Embryonic facial prominence (tissue), 1 donor: ENCODE data around the gene MAML2.
"Not testable (repeated sequence)": the region's sequence is repeated elsewhere in the genome, so short reads cannot be mapped to it uniquely, and the experiment has no call there.

Experiments used
- DNase-seq: peaks from one replicate; pipeline ENCODE4 v3.0.0-alpha.2; 2016; ENCODE audit errors: extremely low spot score

Gene MAML2

GRCh38 chr11:96292291-96293010, 50.5 kb downstream of the MAML2 start:
- no peak for DNase-seq

DNA sequence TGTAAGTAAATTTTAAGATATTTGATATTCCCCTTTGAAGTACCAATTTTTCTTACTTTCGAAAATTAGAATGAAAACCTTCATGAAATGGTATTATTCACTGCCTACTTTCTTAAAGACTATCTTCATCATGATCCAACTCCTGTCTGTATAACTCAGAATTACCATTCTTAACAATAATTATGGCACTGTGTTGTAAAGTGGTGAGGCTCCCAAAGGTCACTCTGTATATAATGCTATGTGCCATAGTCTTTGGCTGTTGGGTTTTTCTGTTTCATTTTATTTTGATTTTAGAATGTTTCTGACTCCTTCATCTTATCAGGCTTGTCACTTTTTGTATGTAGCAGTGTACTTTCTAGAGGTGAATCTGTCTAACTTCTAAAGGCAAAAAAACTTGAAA, 52.4 kb downstream of the MAML2 start:
- no peak for DNase-seq

DNA sequence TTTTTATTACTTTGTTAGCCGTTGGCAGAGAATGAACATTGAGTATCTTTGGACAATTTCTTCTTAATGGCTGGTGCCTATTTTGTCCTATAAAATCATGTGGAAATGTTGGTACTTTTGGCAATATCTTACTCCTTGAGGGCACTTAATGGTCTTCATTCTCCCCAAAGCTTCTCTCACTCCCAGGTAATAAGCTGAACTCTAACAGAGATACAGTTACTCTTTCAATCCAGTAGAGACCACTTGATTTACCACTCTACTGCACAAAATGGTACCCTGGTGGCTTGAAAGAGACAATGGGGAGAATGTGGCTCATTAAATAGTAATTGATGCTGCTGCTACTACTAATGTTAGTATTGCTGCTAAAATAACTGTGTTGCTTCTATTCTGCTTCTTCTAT, 53.0 kb downstream of the MAML2 start:
- no peak for DNase-seq

DNA sequence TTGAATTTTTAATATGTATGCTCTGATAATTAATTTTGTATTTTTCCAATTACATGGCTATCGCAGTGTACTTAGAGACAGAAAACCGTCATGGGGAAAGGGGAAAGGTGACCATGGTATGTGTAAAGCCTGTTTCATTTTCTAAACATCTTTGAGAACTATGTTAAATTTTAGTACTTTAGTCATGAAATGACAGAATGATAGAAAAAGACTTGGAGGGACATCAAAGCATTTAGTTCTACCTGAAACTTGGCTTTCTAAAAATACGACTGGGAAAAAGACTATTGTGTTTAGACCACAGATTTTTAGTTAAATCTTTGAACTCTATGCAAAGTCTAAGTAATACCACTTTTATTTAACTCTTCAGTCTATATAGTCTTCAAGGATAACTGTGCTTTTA, 54.1 kb downstream of the MAML2 start:
- DNase-seq: no peak

- no peak for DNase-seq
Observed at GRCh38 chr11:96287822-96288439, 55.1 kb downstream of the MAML2 start.

DNA sequence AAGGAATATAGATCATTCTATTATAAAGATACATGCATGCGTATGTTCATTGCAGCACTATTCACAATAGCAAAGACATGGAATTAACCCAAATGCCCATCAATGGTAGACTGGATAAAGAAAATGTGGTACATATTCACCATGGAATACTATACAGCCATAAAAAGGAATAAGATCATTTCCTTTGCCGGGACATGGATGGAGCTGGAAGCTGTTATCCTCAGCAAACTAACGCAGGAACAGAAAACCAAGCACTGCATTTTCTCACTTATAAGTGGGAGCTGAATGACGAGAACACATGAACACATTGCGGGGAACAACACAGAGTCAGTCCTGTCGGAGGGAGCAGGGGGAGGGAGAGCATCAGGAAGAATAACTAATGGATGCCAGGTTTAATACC, 57.0 kb downstream of the MAML2 start:
- not testable (repeated sequence) for DNase-seq

GRCh38 chr11:96284917-96285316, 58.1 kb downstream of the MAML2 start:
- DNase-seq: no peak

DNA sequence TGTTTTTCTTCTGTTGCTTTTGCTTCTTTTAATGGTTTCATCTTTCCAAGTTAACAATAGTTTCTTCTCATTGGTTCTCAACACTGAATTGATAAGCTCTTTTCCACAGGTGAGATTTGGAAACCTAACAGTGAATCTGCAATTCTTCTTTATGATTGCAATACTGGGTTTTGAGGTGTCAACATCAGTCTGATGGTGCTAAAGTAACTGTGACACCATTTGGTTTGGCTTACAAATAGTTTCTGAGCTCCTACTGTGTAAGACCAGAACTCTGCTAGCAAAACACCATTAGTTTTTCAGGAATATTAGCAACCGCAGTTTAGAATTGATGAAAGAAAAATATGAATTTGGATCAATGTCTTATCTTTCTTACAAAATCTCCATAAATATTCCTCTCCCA, 58.6 kb downstream of the MAML2 start:
- DNase-seq: no peak

GRCh38 chr11:96282625-96283220, 60.3 kb downstream of the MAML2 start:
- no peak for DNase-seq

GRCh38 chr11:96280444-96280843, 62.6 kb downstream of the MAML2 start:
- no peak for DNase-seq

GRCh38 chr11:96279896-96280290, 63.1 kb downstream of the MAML2 start:
- DNase-seq: no peak

DNA sequence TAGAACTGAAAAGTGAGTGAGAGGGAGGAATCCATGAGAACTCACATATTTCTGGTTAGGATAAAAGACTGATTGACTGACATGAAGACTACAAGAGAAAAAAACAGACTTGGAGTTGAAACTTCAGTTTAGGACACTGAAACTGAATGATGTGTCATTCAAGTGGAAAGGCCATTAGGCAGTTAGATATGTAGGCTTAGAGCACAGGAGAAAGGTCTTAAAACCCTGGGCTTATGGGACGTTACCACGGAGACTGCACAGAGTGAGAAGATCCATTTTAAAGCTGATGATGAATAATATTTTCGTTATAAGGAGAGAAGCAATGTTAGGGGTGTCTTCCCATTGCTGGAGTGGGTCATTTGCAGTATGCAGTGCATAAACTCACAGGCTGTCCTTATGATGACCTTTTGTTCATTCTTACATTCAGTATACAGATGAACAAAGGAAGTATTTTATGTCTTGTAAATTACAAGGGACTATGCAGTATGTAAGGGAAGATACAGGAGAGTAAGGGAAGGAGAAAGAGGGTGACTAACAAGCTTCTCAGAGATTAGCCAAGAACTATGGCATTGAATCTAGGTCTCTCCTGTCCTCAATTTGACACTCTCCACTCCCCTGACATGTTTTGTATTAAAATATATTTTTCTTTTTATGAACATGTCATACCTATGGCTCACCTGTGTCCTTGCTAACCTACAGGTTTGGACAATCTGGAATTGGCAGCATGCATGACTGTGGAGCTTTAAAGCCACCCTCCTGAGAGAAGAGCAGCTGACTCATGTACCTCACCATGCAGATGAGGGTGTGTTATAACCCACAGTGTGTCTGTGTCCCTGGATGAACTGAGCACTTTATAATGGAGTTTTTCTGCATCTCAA, 63.7 kb downstream of the MAML2 start:
- DNase-seq: no peak

DNA sequence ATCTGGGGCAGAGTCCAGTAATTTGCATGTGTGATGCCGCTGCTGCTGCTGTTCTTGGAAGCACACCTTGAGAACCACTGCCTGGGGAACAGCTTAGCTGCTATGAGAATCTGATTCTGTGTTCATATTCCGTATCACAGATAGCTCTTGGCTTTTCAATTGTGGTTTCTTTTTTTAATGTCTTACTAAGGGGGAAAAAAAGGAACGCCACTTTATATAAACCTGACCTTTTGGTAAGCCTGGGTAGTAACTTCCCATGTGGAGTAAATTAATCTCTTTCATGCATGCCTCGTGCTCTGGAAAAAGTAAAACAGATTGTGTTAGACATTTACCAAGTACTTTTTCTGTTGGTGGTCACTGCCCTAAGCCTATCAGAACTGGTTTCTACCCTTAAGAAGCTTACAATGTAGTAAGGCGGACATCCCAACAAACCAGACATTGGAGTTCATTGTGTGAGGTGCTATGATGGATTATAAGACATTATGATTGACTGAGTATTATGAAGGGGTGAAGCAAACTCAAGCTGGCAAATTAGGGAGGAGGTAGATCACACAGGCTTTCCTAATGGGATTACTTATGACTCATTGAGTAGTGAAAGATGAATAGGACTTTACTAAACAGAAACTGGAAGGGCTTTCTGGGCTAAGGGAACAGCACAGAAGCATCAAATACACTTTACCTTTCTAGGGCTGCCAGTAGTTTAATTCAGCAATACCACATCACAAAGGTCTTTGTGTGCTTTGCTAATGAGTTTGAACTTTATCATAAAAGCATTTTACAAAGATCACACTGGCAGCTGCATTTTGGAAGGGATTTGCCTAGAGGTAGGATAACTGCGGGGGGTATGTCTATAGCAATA, 64.7 kb downstream of the MAML2 start:
- DNase-seq: peak; percentile 44

DNA sequence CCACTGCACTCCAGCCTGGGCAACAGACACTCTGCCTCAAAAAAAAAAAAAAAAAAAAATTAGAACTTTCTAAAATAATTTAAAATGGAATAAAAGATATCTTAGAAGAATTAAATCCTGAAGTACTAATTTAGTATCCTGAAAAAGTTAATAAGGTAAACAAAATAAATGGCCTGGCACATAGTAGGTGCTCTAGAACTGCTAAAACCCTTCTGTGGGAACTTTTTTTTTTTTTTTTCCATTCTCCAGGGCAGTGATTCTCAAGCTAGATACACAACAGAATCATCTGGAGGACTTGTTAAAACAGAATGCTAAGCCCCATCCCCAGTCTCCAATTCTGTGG, 65.3 kb downstream of the MAML2 start:
- no peak for DNase-seq

- DNase-seq: no peak
Observed at GRCh38 chr11:96276836-96277235, 66.2 kb downstream of the MAML2 start.

DNA sequence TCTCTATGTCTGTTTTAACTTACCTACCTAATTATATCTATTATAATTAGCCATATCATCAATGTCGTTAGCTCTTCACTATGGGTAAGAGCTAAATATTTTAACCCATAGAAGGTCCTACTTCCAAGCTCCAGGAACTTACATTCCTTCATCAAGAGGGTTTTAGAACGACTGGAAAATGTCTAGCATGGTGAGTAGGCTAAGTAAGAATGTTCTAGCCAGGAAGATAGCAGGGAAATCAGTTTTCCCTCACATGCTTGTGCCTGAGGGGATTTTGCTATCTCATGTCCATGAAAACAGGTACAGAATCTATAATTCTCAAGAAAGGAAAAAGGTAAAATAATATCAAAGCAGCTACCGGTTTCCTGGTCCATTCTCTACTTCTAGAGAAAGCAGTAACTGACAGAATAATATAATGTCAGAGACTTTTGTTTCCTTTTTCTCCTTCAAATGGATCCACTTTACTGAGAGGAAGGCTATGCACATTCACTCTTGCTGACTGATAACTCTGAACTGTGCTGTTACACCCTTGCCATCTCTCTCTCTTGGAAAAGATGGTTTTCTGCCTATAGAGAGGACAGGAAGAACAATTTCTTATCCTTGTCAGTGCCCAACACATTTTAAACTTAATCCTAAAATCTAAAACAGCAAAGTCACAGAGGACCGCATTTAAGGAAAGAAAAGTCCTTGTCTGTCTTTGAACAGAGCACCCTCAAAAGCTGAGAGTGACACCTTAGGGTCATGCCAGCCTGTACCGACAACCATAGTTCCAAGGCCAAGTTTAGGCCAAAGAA, 67.0 kb downstream of the MAML2 start:
- DNase-seq: no peak

DNA sequence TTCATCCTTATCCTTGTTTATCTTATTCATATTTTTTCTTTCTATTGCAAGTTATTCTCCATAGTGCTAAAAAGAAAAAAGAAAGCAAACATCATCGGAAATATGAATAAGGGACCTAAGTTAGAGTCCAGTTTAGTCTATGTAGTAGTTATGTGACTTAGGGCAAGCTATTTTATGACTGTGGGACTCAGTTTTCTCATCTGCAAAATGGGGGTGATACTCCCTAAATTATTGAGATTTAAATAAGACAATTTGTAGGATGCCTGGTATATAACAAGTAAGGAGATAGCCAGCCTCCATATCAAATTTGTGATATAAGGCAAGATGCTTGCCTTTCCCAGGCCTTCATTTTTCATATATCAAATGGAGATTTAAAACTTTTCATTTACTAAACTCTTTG, 69.5 kb downstream of the MAML2 start:
- no peak for DNase-seq

DNA sequence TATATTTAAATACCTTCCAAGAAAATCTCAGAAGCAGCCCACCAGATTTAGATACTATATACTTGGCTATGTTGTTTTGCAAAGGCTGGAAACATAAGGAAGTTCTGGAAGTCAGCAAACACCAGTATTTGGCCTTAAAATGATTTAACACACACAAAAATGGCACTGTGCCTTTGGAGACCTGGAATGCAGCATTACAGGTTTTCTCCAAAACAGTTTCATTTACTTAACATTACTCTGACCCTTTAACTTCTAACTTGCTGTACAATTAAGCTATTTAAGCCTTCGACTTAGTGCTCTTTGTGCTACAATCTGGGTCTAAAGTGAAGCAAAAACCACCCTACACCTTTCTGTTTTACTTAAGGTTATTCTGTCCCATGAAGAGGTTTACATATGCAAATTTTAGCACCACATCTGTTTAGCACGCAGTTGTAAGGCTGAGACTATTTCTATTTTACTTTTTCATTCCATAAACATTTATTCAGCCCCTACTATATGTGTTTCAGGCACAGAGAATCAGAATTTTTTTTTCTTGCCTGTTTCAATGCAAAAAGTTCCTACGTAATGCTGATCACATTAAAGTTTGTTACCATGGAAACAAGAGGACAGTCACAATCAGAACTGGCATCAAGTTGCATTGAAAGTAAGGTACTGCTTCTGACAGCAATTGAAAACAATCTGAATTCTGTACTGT, 70.3 kb downstream of the MAML2 start:
- peak; percentile 77 for DNase-seq

DNA sequence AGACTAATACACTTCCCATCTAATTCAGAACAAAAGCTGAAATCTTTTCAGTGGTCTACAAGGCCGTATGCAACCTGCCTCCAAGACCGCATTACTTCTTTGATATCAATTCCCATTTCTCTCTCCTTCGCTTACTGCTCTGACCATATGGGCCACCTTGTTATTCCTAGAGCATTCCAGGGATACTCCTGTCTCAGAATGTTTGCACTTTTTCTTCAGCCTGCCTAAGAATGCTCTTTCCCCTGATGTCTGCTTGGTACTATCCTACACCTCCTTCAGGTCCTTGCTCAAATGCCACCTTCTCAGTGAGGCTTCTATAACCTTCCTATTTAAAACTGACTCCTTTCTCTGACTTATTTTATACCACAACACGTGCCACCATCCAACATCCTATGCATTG, 71.2 kb downstream of the MAML2 start:
- no peak for DNase-seq

GRCh38 chr11:96271352-96271751, 71.6 kb downstream of the MAML2 start:
- not testable (repeated sequence) for DNase-seq
